Nephron progenitor cell (in vitro differentiated cells): ENCODE data around the gene GAN.

Experiments used
- DNase-seq: peaks from one replicate; pipeline ENCODE4 v3.0.0; 2021
- H3K27ac Mint-ChIP-seq: 2 replicates; pipeline ENCODE4 v1.8.0; 2021; ENCODE audit warnings: mild to moderate bottlenecking, moderate library complexity, mixed read lengths
- H3K27me3 Mint-ChIP-seq: 2 replicates; pipeline ENCODE4 v1.8.0; 2021; ENCODE audit warnings: mild to moderate bottlenecking, low read depth, mixed read lengths; ENCODE audit not compliant: poor library complexity
- H3K36me3 Mint-ChIP-seq: 2 replicates; pipeline ENCODE4 v1.8.0; 2021; ENCODE audit warnings: low read depth, mixed read lengths
- H3K4me1 Mint-ChIP-seq: 2 replicates; pipeline ENCODE4 v1.8.0; 2021; ENCODE audit warnings: mixed read lengths
- H3K4me3 Mint-ChIP-seq: 2 replicates; pipeline ENCODE4 v1.8.0; 2021; ENCODE audit warnings: mild to moderate bottlenecking, moderate library complexity, mixed read lengths
- H3K9me3 Mint-ChIP-seq: 2 replicates; pipeline ENCODE4 v1.8.0; 2021; ENCODE audit warnings: mild to moderate bottlenecking, moderate library complexity, mixed read lengths
- TF ChIP-seq, protein P1 (sequence below): fragments of 200-600 bp; sonication (generic); IDR thresholded peaks from 2 replicates; pipeline ENCODE4 v1.5.0; 2021; ENCODE audit warnings: antibody characterized with exemption

Gene GAN

GRCh38 chr16:81311762-81312161 lies 3.0 kb upstream of the GAN start:
- no peak overlapping the region for H3K27ac Mint-ChIP-seq
- TF ChIP-seq, protein P1, sequence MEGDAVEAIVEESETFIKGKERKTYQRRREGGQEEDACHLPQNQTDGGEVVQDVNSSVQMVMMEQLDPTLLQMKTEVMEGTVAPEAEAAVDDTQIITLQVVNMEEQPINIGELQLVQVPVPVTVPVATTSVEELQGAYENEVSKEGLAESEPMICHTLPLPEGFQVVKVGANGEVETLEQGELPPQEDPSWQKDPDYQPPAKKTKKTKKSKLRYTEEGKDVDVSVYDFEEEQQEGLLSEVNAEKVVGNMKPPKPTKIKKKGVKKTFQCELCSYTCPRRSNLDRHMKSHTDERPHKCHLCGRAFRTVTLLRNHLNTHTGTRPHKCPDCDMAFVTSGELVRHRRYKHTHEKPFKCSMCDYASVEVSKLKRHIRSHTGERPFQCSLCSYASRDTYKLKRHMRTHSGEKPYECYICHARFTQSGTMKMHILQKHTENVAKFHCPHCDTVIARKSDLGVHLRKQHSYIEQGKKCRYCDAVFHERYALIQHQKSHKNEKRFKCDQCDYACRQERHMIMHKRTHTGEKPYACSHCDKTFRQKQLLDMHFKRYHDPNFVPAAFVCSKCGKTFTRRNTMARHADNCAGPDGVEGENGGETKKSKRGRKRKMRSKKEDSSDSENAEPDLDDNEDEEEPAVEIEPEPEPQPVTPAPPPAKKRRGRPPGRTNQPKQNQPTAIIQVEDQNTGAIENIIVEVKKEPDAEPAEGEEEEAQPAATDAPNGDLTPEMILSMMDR, result no peak
- H3K4me3 Mint-ChIP-seq, result no peak overlapping the region
- peaks cover 9% of the 10 kb centered on the region for H3K27me3 Mint-ChIP-seq
- no peaks in the 10 kb centered on the region for H3K9me3 Mint-ChIP-seq
- DNase-seq, result no peak
- no peaks in the 10 kb centered on the region for H3K36me3 Mint-ChIP-seq
- peaks cover 33% of the 10 kb centered on the region for H3K4me1 Mint-ChIP-seq

GRCh38 chr16:81313701-81314602 lies 810 bp upstream of the GAN start:
- DNase-seq, result peak; percentile 24
- H3K27me3 Mint-ChIP-seq, result peaks cover 13% of the 10 kb centered on the region
- H3K4me3 Mint-ChIP-seq, result peak overlapping the region; percentile 97
- H3K36me3 Mint-ChIP-seq, result no peaks in the 10 kb centered on the region
- TF ChIP-seq, protein P1, result no peak
- H3K27ac Mint-ChIP-seq, result peak overlapping the region; percentile 80
- peaks cover 45% of the 10 kb centered on the region for H3K4me1 Mint-ChIP-seq
- no peaks in the 10 kb centered on the region for H3K9me3 Mint-ChIP-seq

- peak; percentile 60 for DNase-seq
- no peak overlapping the region for H3K27ac Mint-ChIP-seq
Measured at GRCh38 chr16:81315271-81316175, 761 bp downstream of the GAN start.

DNA sequence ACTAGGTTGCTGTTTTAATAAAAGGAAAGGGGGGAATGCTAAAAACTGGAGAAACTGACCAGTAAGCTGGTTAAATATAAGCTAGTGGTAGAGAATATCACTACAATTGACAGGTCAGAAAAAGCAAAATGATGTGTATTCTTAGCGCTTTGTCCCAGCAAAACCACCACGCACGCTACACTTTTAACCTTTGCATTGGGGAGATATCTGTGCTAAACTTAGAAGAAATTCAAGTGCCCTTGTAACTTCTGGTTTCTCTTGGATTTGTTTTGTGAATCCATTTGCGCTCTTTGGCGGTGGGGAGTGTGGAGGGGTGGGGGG lies 1.4 kb downstream of the GAN start:
- Mint-ChIP-seq H3K9me3 (no peaks in the 10 kb centered on the region), H3K4me1 (peaks cover 49% of the 10 kb centered on the region), H3K36me3 (no peaks in the 10 kb centered on the region), H3K27me3 (peaks cover 16% of the 10 kb centered on the region), H3K27ac (no peak overlapping the region), H3K4me3 (peak overlapping the region; percentile 92)
- TF ChIP-seq, protein P1, result no peak
- DNase-seq, result no peak

More at GRCh38 chr16:81315271-81316175, 761 bp downstream of the GAN start:
- H3K9me3 Mint-ChIP-seq, result no peaks in the 10 kb centered on the region
- H3K27me3 Mint-ChIP-seq, result peaks cover 16% of the 10 kb centered on the region
- no peaks in the 10 kb centered on the region for H3K36me3 Mint-ChIP-seq
- peak overlapping the region; percentile 97 for H3K4me3 Mint-ChIP-seq
- TF ChIP-seq, protein P1, result no peak
- H3K4me1 Mint-ChIP-seq, result peaks cover 49% of the 10 kb centered on the region

- Mint-ChIP-seq H3K36me3 (no peaks in the 10 kb centered on the region), H3K27ac (no peak overlapping the region), H3K9me3 (no peaks in the 10 kb centered on the region), H3K27me3 (peaks cover 16% of the 10 kb centered on the region), H3K4me1 (peaks cover 36% of the 10 kb centered on the region), H3K4me3 (no peak overlapping the region)
- DNase-seq, result no peak
- TF ChIP-seq, protein P1, result no peak
Measured at GRCh38 chr16:81318711-81319110, 3.9 kb downstream of the GAN start.
